ENCODE data around the gene EFCAB6. TPM values are rescaled to one million over a fixed set of nuclear protein-coding genes. Genes with fewer than 3 reads are reported as not detected.

Gene EFCAB6
- total and polyA plus RNA-seq, 2 of the 4 experiments (the other 2 are of a cell fraction): 0.44 to 1.1 TPM

GRCh38 chr22:43849731-43850130, 37.6 kb upstream of the EFCAB6 start:
- POLR2A ChIA-PET (ENCODE audit: unreplicated experiment): no interaction called here
- Histone ChIP-seq H4K5ac (ENCODE audit: low read depth, low read length) (no peak overlapping the region), H3K79me1 (ENCODE audit: low read depth in 1 of 2, low read length in 2 of 2) (peaks cover 0 to 2% of the 10 kb centered on the region in 2 experiments; a peak in 1 of 4 replicates), H2AK5ac (ENCODE audit: low read depth, low read length) (no peak overlapping the region), H3K27me3 (ENCODE audit: control insufficient read depth, insufficient read depth, low read length) (peaks cover 1% of the 10 kb centered on the region; the same call in 1 of the 2 replicates), H4K91ac (ENCODE audit: insufficient read depth, low read depth, low read length) (no peak overlapping the region), H3K56ac (ENCODE audit: extremely low read depth, insufficient read depth, low read length) (no peak overlapping the region), H3K14ac (replicated peaks; ENCODE audit: low read depth, low read length) (no peak overlapping the region), H3K36me3 (ENCODE audit: control insufficient read depth, insufficient read depth, low read length) (no peaks in the 10 kb centered on the region), H2AK9ac (replicated peaks; ENCODE audit: low read depth, low read length, poor library complexity) (no peak overlapping the region), H4K20me1 (ENCODE audit: insufficient read depth, low read length) (peaks cover 17% of the 10 kb centered on the region), H3K27ac (ENCODE audit: insufficient read depth, low read length) (no peak overlapping the region), H3K18ac (ENCODE audit: low read depth, low read length) (no peak overlapping the region), H3K9me3 (ENCODE audit: control insufficient read depth, insufficient read depth, low read length) (no peaks in the 10 kb centered on the region), H3K23ac (ENCODE audit: low read depth, low read length) (no peak overlapping the region), H3K4me1 (ENCODE audit: control insufficient read depth, insufficient read depth, low read length) (peaks cover 5% of the 10 kb centered on the region; the same call in 1 of the 2 replicates), H2BK15ac (ENCODE audit: low read depth, low read length) (no peak overlapping the region), H2AFZ (replicated peaks; ENCODE audit: low read length, poor library complexity) (no peak overlapping the region), H3K4me3 (ENCODE audit: insufficient read depth, low read depth, low read length) (no peak overlapping the region), H3K9me1 (ENCODE audit: insufficient read depth, low read length) (no peaks in the 10 kb centered on the region), H4K8ac (ENCODE audit: low read depth in 2 of 2, low read length in 2 of 2) (no peak overlapping the region), H3K4ac (ENCODE audit: low read depth, low read length) (no peak overlapping the region), H2BK20ac (ENCODE audit: low read depth, low read length) (no peak overlapping the region), H3K4me2 (ENCODE audit: low read depth, low read length) (no peak overlapping the region), H2BK5ac (ENCODE audit: low read depth, low read length, poor library complexity, severe bottlenecking) (no peak overlapping the region), H2BK120ac (ENCODE audit: low read depth, low read length) (no peak overlapping the region), H3K9ac (ENCODE audit: low read depth, low read length) (no peak overlapping the region)
- intact Hi-C loops (cut with micrococcal nuclease): no loop called here
- TF ChIP-seq CEBPB (IDR thresholded peaks at IDR 0.05; ENCODE audit: low read depth, low read length) (no peak), BHLHE40 (IDR thresholded peaks at IDR 0.05; ENCODE audit: low read depth, low read length) (no peak), POLR2A (IDR thresholded peaks at IDR 0.05; ENCODE audit: low read depth, low read length) (no peak), MAZ (IDR thresholded peaks at IDR 0.05; ENCODE audit: borderline replicate concordance, low read depth, low read length) (no peak), FOS (IDR thresholded peaks at IDR 0.05; ENCODE audit: low read depth, low read length) (no peak), MXI1 (IDR thresholded peaks at IDR 0.05; ENCODE audit: borderline replicate concordance, low read depth, low read length) (no peak), CHD1 (IDR thresholded peaks at IDR 0.05; ENCODE audit: low read depth, low read length) (no peak), NFE2L2 (IDR thresholded peaks at IDR 0.05; ENCODE audit: low read depth, low read length) (no peak), RCOR1 (IDR thresholded peaks at IDR 0.05; ENCODE audit: insufficient replicate concordance, low read length) (no peak), RAD21 (IDR thresholded peaks at IDR 0.05; ENCODE audit: low read length) (no peak), SMC3 (IDR thresholded peaks at IDR 0.05; ENCODE audit: low read depth, low read length) (no peak), RFX5 (IDR thresholded peaks at IDR 0.05; ENCODE audit: low read depth, low read length) (no peak), MAFK (IDR thresholded peaks at IDR 0.05; ENCODE audit: low read depth, low read length) (no peak), CTCF (conservative IDR thresholded peaks at IDR 0.05; ENCODE audit: low read depth, low read length) (no peak)
- TF ChIP-seq, protein P1, sequence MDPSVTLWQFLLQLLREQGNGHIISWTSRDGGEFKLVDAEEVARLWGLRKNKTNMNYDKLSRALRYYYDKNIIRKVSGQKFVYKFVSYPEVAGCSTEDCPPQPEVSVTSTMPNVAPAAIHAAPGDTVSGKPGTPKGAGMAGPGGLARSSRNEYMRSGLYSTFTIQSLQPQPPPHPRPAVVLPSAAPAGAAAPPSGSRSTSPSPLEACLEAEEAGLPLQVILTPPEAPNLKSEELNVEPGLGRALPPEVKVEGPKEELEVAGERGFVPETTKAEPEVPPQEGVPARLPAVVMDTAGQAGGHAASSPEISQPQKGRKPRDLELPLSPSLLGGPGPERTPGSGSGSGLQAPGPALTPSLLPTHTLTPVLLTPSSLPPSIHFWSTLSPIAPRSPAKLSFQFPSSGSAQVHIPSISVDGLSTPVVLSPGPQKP (IDR thresholded peaks at IDR 0.05; ENCODE audit: borderline replicate concordance, low read depth, low read length): no peak
- TF ChIP-seq, protein P2, sequence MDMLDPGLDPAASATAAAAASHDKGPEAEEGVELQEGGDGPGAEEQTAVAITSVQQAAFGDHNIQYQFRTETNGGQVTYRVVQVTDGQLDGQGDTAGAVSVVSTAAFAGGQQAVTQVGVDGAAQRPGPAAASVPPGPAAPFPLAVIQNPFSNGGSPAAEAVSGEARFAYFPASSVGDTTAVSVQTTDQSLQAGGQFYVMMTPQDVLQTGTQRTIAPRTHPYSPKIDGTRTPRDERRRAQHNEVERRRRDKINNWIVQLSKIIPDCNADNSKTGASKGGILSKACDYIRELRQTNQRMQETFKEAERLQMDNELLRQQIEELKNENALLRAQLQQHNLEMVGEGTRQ (IDR thresholded peaks at IDR 0.05; ENCODE audit: low read depth, low read length): no peak
- DNase-seq (no peak), ATAC-seq (ENCODE audit: low read depth) (no peak)
- in situ Hi-C loops (cut with MboI; ENCODE audit: low sequenced_read_pairs): no loop called here
- CTCF ChIA-PET: no interaction called here
- dilution Hi-C loops (cut with HindIII; ENCODE audit: low sequenced_read_pairs, unreplicated experiment): no loop called here
- WGBS, 2 experiments (ENCODE audit: extremely low coverage in 2 of 2, insufficient read length in 1 of 2): 92% methylated on average over 7 of the region's 13 CpGs; no CpG with 5 or more reads in 1 of the 2 experiments
- no TSS peak for BruUV-seq (replicated peaks)
